Spleen (tissue), 11 donors: ENCODE measurements around the gene PKN1. TPM values are rescaled to one million over a fixed set of nuclear protein-coding genes. Genes with fewer than 3 reads are reported as not detected.

Source experiments
- DNase-seq: peaks from one replicate; pipeline ENCODE4 v3.0.0-alpha.2; 2020
- H3K27ac ChIP-seq, 8 donors: fragments of 200-600 bp; sonication (generic) in 7 of 8; 1 replicate in 4 of 8; 2 replicates in 4 of 8; pipeline versions ENCODE4 v1.5.0 to v1.8.0; 2016 to 2021; ENCODE audit warnings: inconsistent platforms in 4 of 8, mild to moderate bottlenecking in 4 of 8, moderate library complexity in 1 of 8
- H3K27me3 ChIP-seq, 7 donors: fragments of 200-600 bp; sonication (generic) in 6 of 7; replicated peaks in 1 of 7; 1 replicate in 4 of 7; 2 replicates in 3 of 7; pipeline versions ENCODE4 v1.5.0 to v1.8.0; 2016 to 2021; ENCODE audit warnings: inconsistent platforms in 3 of 7, mild to moderate bottlenecking in 1 of 7
- H3K36me3 ChIP-seq, 6 donors: fragments of 200-600 bp; sonication (generic) in 5 of 6; 1 replicate in 4 of 6; 2 replicates in 2 of 6; pipeline versions ENCODE4 v1.5.0 to v1.8.0; 2016 to 2021; ENCODE audit warnings: inconsistent platforms in 2 of 6
- H3K4me1 ChIP-seq, 6 donors: fragments of 200-600 bp; sonication (generic) in 5 of 6; 1 replicate in 3 of 6; 2 replicates in 3 of 6; pipeline versions ENCODE4 v1.5.0 to v1.8.0; 2016 to 2021; ENCODE audit warnings: inconsistent platforms in 3 of 6
- H3K4me3 ChIP-seq, 8 donors: fragments of 200-600 bp; sonication (generic) in 7 of 8; 1 replicate in 4 of 8; 2 replicates in 4 of 8; pipeline versions ENCODE4 v1.5.0 to v1.8.0; 2016 to 2021; ENCODE audit warnings: inconsistent platforms in 4 of 8, mild to moderate bottlenecking in 4 of 8, moderate library complexity in 2 of 8
- H3K9me3 ChIP-seq, 8 donors: fragments of 200-600 bp; sonication (generic) in 7 of 8; 1 replicate in 4 of 8; 2 replicates in 4 of 8; pipeline versions ENCODE4 v1.5.0 to v1.8.0; 2016 to 2021; ENCODE audit warnings: inconsistent platforms in 4 of 8
- POLR2A ChIP-seq, 3 donors: fragments of 450-650 bp; IDR thresholded peaks; one replicate each; pipeline ENCODE4 v1.5.1; 2017; ENCODE audit warnings: antibody characterized with exemption in 3 of 3, mild to moderate bottlenecking in 1 of 3
- POLR2AphosphoS5 ChIP-seq, 3 donors: sonication (generic); formaldehyde crosslinking; IDR thresholded peaks; one replicate each; pipeline ENCODE4 v1.5.1; 2017; ENCODE audit warnings: antibody characterized with exemption in 3 of 3
- WGBS, 5 donors: extraction: QIAGEN DNeasy Blood & Tissue Kit in 3 of 5; methylation state at CpG; one replicate each; pipeline versions ENCODE4 v1.1.5 to v1.1.7; 2013 to 2018; 5-methylcytosine and 5-hydroxymethylcytosine counted together
- intact Hi-C: fragments of 100-400 bp; cut with DNase I; formaldehyde crosslinking; loops from one replicate; pipeline ENCODE4 v1.15.0; 2023; ENCODE audit warnings: low total_unique reads
- polyA plus RNA-seq, 3 donors: library from polyadenylated mRNA; stranded (reverse); fragments of 200-250 nt; gene quantifications; one replicate each; pipeline ENCODE4 v1.2.1, GENCODE V29; 2013
- total RNA-seq, 7 donors: library from RNA; depleted of rRNA in 3 of 7; stranded (reverse); fragments of >200 nt in 3 of 7; fragmentation: NEBNext Ultra II Directional in 4 of 7; extraction: Animal tissue kit (Norgen Biotek cat#: 25700) in 4 of 7; gene quantifications; one replicate each; pipeline versions ENCODE4 v1.1.0 to v1.2.1, GENCODE V29; 2016 to 2021
- TF ChIP-seq, protein P1 (sequence below), 11 experiments: fragments of 200-600 bp in 7 of 11; fragments of 450-650 bp in 4 of 11; sonication (generic) in 4 of 11; IDR thresholded peaks in 8 of 11; conservative IDR thresholded peaks in 3 of 11; 1 replicate in 7 of 11; 2 replicates in 4 of 11; pipeline versions ENCODE4 v1.4.0 to v1.8.0; 2016 to 2021; ENCODE audit warnings: antibody characterized with exemption in 11 of 11, inconsistent platforms in 4 of 11, mild to moderate bottlenecking in 1 of 11
- donor health status: healthy with polysubstance abuse.
- donor health status: DM: no; HTN: no; CAD: no; lungs with moderate emphysema.
- donor health status: DM: no; HTN: no; CAD: no.
- donor health status: Bipolar disorder and iron deficiency.
- donor health status: healthy.
- donor health status: DM: no; HTN: no; CAD: no.
- donor health status: DM: yes; HTN: yes; CAD: no.

The PKN1 gene
- total and polyA plus RNA-seq, 10 donors, result 93.3 to 213 (median 166) TPM

DNA sequence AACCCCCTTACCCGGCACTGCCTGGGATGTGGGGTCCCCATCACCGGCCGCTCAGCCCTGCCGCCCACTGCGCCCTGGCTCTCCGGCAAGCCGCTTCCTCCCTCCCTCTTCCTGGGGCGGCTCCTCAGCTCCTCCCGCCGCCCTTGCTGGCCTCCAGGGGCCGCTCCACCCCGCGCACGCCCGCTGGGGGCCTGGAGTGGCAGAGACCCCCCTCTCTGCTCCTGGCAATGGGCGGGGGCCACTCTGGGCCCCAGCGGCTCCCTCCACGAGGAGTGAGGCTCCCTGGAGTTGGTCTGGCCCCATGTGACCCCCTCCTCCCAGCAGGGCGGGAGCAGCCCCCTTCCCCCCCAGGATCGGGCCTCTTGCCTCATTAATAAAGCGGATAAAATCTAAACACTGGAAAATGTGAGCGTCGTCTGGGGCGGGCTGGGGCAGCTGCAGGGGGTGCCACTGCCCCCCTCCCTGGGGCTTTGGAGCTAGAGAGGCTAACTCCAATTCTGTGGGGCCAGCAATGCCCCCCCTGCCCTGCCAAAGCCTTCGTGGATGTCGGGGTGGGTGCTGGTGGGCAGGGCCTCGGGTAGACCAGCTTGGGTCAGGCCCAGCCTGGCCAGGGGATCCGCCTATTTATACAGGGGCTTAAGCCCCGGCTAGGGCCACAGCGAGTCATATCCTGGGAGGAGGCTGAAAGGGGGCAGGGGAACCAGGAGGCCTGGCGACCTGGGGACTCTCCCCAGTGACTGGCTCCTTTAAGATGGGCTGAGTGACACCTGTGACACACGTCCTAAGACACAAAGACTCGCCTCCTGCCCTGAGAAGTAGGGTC lies 42.4 kb downstream of the PKN1 start, which contains the start of gene PTGER1:
Gene PTGER1, minus strand, starts transcription at position 104 of the 823 bp plus-strand sequence. CDS start 1,034 bp downstream, outside the sequence.
- peaks cover 0 to 49% (median 25%) of the 10 kb centered on the region in 6 donors for H3K36me3 ChIP-seq
- TF ChIP-seq POLR2AphosphoS5 (IDR thresholded peaks at IDR 0.05) (peak in 2 of 3 donors; percentile 47 to 64), POLR2A (IDR thresholded peaks at IDR 0.05) (no peak)
- TF ChIP-seq, protein P1, sequence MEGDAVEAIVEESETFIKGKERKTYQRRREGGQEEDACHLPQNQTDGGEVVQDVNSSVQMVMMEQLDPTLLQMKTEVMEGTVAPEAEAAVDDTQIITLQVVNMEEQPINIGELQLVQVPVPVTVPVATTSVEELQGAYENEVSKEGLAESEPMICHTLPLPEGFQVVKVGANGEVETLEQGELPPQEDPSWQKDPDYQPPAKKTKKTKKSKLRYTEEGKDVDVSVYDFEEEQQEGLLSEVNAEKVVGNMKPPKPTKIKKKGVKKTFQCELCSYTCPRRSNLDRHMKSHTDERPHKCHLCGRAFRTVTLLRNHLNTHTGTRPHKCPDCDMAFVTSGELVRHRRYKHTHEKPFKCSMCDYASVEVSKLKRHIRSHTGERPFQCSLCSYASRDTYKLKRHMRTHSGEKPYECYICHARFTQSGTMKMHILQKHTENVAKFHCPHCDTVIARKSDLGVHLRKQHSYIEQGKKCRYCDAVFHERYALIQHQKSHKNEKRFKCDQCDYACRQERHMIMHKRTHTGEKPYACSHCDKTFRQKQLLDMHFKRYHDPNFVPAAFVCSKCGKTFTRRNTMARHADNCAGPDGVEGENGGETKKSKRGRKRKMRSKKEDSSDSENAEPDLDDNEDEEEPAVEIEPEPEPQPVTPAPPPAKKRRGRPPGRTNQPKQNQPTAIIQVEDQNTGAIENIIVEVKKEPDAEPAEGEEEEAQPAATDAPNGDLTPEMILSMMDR (IDR thresholded peaks at IDR 0.05 in 8 of 11, conservative IDR thresholded peaks at IDR 0.05 in 3 of 11), result peak in 6 of 11 experiments; percentile 27 to 57 (median 44)
- DNase-seq, result no peak
- intact Hi-C loops, result no loop called here
- H3K27ac ChIP-seq, result peak within 1 kb of the TSS in 6 of 8 donors; percentile 37 to 75 (median 69)
- H3K9me3 ChIP-seq, result no peaks in the 10 kb centered on the region
- WGBS, 5 donors, result 6 to 31% (median 11%) methylated on average over 11 to 33 of the region's 33 CpGs
- peaks cover 27 to 94% (median 61%) of the 10 kb centered on the region in 6 donors for H3K4me1 ChIP-seq
- peaks cover 0 to 49% (median 35%) of the 10 kb centered on the region in 7 donors for H3K27me3 ChIP-seq
- peak within 1 kb of the TSS; percentile 3 to 63 (median 14) for H3K4me3 ChIP-seq

DNA sequence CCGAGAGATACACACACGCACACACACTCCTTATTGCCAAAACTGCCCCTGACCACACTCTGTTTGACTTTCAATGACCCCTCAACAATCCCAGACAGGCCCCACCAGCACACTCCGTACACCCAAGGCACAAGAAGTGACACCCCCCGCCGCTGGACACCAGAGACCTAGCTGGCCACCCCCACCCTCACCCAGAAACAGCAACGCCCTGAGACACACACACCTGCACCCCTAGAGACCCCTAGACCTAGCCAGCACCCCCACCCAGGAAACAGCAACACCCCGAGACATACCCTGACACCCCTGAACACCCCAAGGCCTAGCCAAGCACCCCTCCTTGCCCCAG lies 43.2 kb downstream of the PKN1 start:
- Histone ChIP-seq H3K9me3 (no peaks in the 10 kb centered on the region), H3K27me3 (peaks cover 0 to 49% (median 35%) of the 10 kb centered on the region in 7 donors), H3K27ac (peak overlapping the region in 5 of 8 donors; percentile 43 to 75 (median 70)), H3K4me1 (peaks cover 27 to 97% (median 66%) of the 10 kb centered on the region in 6 donors), H3K36me3 (peaks cover 0 to 44% (median 18%) of the 10 kb centered on the region in 6 donors), H3K4me3 (no peak overlapping the region)
- TF ChIP-seq POLR2A (IDR thresholded peaks at IDR 0.05) (no peak), POLR2AphosphoS5 (IDR thresholded peaks at IDR 0.05) (no peak)
- TF ChIP-seq, protein P1 (IDR thresholded peaks at IDR 0.05 in 8 of 11, conservative IDR thresholded peaks at IDR 0.05 in 3 of 11), result no peak
- WGBS, 5 donors, result 71 to 88% (median 84%) methylated on average over 7 of the region's 7 CpGs
- intact Hi-C loops, result no loop called here
- no peak for DNase-seq

GRCh38 chr19:14476673-14477401 lies 43.7 kb downstream of the PKN1 start:
- Histone ChIP-seq H3K4me1 (peaks cover 27 to 91% (median 61%) of the 10 kb centered on the region in 6 donors), H3K9me3 (no peaks in the 10 kb centered on the region), H3K27ac (peak overlapping the region in 6 of 8 donors; percentile 15 to 75 (median 69)), H3K27me3 (peaks cover 0 to 49% (median 35%) of the 10 kb centered on the region in 7 donors), H3K4me3 (no peak overlapping the region), H3K36me3 (peaks cover 0 to 41% (median 17%) of the 10 kb centered on the region in 6 donors)
- DNase-seq, result no peak
- 54 to 83% (median 60%) methylated on average over 22 to 26 of the region's 26 CpGs for WGBS, 5 donors
- intact Hi-C loops, result no loop called here
- TF ChIP-seq POLR2AphosphoS5 (IDR thresholded peaks at IDR 0.05) (peak; percentile 42 to 56 (median 43)), POLR2A (IDR thresholded peaks at IDR 0.05) (no peak)

- Histone ChIP-seq H3K36me3 (peaks cover 0 to 48% (median 23%) of the 10 kb centered on the region in 6 donors), H3K9me3 (no peaks in the 10 kb centered on the region), H3K4me3 (no peak overlapping the region), H3K4me1 (peaks cover 21 to 84% (median 54%) of the 10 kb centered on the region in 6 donors), H3K27ac (peak overlapping the region in 7 of 8 donors; percentile 3 to 75 (median 68)), H3K27me3 (peaks cover 0 to 43% (median 31%) of the 10 kb centered on the region in 7 donors)
- DNase-seq, result no peak
- TF ChIP-seq POLR2A (IDR thresholded peaks at IDR 0.05) (no peak), POLR2AphosphoS5 (IDR thresholded peaks at IDR 0.05) (peak; percentile 22 to 53 (median 51))
- TF ChIP-seq, protein P1 (IDR thresholded peaks at IDR 0.05 in 8 of 11, conservative IDR thresholded peaks at IDR 0.05 in 3 of 11), result no peak
- WGBS, 5 donors, result 75 to 82% (median 77%) methylated on average over 8 to 10 of the region's 10 CpGs
- intact Hi-C loops, result no loop called here
These were observed 44.5 kb downstream of the PKN1 start for GRCh38 chr19:14477418-14478112.
